ENCODE measurements around the gene WSCD1.

WSCD1 gene

DNA sequence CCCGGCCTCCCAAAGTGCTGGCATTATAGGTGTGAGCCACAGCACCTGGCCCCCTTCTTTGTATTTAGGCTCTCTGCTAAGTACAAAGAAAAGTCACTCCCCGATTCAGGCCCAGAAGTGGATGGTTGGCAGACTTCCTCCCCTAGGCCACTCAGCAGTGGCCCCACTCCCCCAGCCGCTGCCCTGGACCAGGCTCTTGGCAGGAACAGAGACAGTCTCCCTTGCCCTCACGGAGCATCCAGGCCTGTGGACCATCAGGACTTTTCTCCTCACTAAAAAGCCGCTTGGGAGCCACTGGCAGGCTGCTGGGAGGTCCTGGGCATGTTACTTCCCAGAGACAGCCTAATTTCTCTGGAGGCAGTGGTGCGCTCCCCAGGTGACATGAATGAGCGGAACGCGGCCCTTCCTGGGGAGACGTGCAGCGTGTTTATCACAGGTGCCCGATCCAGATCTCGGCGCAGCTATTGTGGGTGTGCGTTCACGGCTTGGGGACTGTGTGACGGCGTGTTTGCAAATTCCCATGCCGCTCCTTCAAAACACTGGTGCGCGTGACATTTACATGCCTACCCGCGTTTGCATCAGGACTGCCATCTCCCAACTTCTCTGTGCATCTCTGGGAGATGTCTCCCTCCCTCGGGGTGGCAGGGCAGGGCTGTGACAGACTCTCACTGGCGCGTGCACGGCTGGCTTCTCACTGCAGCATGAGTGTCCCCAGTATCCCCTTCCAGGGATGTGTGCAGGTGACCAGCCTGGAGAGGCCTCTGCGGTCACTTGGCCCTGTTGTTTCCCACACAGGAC, 16.6 kb downstream of the WSCD1 start:
- DNase-seq (ENCODE audit: low spot score) = no peak

DNA sequence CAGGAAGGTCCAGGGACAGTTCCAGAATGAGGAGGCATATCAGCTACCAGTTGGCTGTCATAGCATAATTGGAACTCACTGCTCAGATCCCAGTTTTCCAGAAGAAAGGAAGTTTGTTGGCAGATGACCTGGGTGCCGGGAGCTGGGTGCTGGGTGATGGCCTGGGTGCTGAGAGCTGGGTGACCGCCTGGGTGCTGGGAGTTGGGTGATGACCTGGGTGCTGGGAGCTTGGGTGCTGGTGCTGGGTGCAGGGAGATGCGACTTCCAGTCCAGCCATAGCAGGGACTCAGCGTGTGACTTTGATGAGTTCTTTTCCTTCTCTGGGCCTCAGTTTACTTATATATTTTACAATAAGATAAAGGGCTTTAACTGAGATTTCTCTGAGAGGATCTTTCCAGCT, 18.0 kb downstream of the WSCD1 start:
- no peak for DNase-seq (ENCODE audit: low spot score)

DNA sequence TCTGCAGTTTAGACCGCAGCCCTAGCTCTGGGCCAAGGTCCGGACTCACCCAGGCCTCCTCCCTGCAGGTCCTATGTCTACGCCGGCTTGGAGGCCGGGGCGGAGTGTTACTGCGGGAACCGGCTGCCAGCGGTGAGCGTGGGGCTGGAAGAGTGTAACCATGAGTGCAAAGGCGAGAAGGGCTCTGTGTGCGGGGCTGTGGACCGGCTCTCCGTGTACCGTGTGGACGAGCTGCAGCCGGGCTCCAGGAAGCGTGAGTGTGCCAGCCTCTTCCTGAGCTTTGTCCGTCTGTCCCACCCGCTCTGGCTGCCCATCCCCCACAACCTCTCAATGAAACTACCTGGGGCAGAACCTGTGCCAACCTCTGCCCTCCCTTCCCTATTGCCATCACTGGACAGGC, 20.1 kb downstream of the WSCD1 start:
- DNase-seq (ENCODE audit: low spot score) = no peak

DNA sequence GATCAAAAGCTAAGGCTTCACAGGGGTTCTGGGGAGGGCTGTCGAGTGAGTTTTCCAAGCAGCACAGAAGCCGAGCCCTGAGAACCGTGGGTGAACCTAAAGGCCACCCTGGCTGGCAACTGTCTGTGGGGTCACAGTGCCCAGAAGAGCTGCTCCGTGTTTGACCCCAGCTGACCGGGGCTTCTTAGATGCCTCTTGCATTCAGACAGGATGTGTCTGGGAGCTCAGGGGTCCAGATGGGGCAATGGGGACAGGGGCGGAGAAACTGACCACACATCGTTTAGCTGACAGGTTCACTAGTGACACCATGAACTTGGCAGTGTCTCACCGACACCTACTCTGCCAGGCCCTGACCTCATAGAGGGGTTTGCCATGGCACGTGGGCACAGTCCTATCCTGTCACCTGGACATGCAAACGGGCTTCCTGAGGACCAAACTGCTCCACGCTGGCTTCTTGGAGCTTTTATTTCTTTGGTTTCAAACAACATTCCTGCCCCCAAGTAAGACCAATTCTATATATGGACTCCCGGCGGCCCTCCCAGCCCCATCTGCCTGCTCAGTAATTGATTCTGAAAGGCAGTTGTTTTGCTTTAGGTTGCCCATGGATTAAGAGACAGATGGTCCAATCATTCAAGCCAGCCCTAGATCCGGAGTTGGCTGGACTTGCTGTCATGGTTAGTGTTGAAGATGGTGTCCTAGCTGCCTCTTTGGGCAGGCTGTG, 22.2 kb downstream of the WSCD1 start:
- DNase-seq (ENCODE audit: low spot score) = no peak

DNA sequence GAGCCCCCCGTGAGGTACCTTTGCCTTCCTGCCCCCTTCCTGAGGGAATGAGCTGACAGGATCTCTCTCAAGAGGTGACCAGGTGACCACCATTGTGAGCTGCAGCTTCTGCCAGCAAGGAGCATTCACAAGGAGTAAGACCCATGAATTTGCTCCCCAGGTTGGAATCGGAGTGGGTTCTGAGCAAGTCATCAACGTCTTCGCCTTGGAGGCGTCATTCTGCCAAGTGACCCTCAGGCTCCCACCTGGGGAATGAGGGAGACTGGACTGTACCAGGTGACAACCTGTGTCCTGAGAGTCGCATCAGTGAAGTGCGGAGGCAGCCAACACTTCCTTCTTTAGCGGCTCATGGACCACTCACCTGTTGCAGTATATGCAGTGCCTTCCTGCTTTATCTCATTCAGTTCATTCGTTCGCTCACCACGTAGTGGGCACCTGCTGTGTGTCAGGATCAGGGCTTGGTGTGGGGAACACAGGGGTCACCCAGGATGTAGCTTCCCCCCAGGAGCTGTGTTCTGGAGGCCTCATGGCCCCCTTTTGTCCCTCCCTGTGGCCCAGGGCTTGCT, 22.8 kb downstream of the WSCD1 start:
- no peak for DNase-seq (ENCODE audit: low spot score)

DNA sequence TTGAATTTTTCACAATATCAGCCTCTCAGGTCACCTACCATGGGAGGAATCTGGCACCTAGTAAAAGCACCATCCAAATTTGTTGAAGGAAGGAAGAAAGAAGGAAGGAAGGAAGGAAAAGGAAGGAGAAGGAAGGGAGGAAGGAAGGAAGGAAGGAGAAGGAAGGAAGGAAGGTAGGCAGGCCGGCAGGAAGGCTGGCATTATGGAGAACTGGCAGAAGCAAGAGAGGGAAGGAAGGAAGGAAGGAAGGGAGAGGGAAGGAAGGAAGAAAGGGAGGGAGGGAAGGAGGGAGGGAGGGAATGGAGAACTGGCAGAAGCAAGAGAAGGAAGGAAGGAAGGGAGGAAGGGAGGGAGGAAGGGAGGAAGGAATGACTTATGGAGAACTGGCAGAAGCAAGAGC, 24.3 kb downstream of the WSCD1 start:
- DNase-seq (ENCODE audit: low spot score) = no peak

DNA sequence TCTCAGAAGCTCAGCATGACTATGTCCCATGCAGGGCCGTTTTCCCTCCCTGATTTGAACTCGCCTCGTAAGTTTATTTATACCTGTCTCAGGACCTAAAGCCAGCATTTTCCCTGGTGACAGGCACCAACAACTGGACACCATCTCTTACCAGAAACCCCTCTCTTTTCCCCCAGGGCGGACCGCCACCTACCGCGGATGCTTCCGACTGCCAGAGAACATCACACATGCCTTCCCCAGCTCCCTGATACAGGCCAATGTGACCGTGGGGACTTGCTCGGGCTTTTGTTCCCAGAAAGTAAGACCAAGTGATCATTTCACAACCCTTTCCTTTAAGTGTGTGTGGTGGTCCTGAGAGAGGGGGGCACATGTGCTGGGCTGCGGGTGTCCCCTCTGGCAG, 24.7 kb downstream of the WSCD1 start:
- no peak for DNase-seq (ENCODE audit: low spot score)

DNA sequence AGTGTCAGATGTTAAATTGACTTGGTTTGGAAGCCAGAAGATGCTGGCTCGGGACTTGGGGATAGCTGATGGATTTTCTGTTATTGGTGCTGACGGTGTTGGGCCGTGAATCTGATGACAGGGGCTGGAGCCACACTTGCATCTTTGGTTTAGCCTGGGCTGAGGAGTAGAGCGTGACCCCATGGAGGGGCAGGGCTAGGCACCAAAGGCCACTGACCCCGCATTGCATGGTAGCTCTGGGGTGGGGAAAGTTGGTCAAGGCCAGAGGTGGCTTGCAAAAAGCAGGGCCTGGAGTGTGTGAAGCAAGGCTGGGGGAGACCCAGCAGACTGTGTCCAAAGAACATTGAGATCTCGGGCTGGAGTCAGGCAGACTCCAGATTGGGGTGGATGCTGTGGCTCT, 25.3 kb downstream of the WSCD1 start:
- no peak for DNase-seq (ENCODE audit: low spot score)

DNA sequence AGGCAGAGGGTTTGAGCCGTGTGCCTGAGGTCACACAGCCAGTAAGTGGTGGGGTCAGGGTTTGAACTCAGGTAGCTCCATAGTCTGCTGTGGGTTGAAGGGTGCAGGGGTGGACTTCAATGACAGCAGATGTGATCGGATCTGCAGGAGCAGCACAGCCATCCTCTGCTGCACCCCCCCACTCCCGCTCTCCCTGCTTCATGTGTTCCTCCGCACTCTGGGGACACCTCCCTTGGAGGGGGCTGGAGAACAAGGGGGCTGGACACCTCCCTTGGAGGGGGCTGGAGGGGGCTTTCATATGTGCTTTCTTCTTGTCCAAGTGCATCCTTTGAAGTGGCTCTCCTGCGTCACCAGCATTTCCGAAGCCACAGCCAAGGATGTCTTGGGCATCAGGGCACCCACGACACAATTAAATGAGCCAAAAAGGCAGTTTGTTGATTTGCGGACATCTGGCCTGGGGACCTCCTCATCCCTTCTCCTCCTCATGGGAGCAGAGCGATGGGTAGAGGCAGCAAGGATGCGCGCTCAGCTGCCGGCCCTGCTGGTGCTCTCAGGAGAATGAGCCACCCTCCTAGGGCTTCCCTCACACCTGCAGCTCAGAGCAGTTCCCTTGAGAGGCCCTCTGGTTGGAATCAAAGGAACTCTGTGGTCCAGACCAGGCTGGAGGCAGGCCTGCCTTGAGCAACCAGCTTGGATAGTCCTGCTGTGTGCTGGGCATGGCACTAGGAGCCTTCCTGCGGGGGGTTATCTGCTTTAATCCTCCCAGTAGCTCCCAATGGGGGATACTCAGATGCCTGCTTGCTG, 26.2 kb downstream of the WSCD1 start:
- DNase-seq (ENCODE audit: low spot score) = no peak

DNA sequence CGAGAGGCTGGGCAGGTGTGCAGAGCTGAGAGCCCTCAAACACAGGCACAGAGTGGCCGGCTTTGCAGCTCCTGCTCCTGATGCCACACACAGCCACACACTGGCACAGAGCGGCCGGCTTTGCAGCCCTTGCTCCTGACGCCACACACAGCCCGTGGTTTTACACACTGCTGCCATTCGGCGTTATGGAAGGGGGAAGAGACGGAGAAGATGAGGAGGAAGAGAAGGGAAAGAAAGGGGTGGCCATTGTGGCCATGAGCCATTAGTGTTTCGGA, 26.8 kb downstream of the WSCD1 start:
- DNase-seq (ENCODE audit: low spot score) = no peak

DNA sequence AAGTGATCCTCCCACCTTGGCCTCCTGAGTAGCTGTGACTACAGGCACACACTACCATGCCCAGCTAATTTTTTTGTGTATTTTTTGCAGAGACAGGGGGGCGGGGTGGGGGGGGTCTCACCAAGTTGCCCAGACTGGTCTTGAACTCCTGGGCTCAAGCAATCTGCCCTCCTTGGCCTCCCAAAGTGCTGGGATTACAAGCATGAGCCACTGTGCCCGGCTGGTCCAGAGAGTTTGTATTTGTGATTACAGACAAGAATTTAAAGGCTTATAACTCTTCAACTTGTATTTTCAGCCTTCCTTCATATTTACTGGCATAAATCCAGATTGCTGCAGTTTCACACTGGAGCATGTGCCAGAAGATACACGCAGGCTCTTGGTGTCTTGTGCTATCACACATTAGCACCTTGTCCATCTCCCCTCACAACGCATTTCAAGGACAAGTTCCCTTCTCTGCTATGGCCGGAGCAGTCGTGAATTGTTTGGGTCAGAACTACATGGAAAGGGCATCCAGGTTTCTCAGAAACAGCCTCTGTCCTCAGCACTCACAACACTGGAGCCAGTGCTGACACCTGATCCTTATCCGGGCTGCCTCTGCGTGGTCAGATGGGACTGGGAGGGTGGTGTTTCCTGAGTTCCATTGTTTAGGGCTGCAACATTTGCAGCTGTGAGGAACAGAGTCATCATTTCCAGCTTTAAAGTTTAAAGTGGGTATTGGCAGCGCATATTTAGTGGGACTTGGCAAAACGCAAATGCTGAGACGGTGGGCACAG, 28.1 kb downstream of the WSCD1 start:
- DNase-seq (ENCODE audit: low spot score) = no peak

DNA sequence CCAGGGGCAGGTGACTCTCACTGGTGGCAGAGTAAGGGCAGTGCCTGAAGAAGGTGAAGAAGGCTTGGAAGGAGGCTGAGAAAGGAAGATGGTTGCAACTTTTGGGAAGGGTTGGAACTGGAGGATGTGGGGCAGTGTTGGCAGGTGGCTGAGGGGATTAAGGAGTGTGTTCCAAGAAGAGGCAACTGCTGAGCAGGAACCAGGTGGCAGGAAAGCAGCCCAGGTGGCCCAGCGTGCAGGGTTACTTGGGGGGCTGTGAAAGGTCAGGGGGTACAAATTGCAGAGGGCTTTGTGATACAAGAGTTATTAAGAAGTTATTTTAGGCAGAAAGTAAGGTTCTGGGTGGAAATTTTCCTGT, 28.6 kb downstream of the WSCD1 start:
- DNase-seq (ENCODE audit: low spot score) = no peak

DNA sequence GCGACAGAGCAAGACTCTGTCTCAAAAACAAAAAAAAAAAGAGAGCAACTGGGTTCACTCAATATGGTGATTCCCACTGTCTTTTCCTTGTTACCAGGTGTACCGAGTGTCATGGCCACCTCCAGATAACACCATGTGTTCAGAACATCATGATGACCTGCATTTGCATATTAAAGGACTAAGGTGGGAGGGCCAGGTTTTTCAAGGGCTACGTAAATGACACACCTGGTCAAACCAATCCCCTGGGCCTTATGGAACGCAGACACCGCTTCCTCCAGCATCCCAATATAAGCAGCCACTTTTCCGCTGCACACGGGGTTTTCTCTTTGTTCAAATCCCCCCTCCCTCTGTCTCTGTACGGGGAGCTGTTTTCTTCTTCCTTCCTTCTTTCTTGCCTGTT, 29.3 kb downstream of the WSCD1 start:
- no peak for DNase-seq (ENCODE audit: low spot score)

DNA sequence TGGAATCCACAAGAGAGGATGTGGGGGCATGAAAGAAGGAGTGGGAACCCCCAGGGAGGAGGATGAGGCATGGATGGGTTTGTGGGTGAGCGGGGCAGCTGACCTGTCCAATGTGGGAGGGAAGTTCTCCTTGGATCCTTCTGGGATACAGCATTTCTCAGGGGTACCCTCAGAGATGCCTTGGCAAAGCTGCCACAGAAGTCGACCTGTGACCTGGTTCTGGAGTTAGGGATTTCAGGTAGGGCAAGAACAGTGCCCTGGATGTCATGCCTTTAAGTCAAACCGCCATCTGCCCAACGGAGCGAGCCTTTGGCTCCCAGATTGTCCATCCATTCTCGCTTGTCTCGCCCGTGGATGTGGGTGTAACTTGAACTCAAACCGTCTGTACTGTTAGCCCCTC, 30.0 kb downstream of the WSCD1 start:
- no peak for DNase-seq (ENCODE audit: low spot score)

DNA sequence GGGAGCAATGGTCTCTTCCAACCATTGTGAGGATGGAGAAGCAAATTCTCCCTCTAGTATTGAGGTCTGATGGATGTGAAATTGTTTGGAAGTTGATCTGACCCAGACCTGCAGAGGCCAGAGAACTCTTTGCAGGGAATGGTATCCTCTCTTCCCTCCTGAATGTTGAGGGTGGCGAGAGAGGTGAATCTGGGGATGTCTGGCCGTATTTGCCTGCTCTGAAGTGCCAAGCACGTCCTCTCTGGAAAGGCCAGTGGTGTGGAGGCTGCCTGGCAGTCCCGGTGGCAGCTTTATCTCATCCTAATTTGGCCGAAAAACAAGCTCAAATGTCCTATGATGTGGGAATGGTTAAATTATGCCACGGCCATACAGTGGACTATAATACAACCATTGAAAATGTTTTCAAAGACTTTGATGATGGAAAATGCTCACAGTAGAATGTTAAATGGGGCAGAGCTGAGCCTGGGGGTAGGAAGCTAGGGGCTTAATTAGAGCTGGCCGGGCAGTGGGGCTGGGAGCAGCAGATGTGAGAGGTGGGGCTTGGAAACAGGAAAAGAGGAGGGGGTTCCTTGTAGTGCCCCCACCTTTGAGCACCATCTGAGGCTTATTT, 30.8 kb downstream of the WSCD1 start:
- DNase-seq (ENCODE audit: low spot score) = no peak

DNA sequence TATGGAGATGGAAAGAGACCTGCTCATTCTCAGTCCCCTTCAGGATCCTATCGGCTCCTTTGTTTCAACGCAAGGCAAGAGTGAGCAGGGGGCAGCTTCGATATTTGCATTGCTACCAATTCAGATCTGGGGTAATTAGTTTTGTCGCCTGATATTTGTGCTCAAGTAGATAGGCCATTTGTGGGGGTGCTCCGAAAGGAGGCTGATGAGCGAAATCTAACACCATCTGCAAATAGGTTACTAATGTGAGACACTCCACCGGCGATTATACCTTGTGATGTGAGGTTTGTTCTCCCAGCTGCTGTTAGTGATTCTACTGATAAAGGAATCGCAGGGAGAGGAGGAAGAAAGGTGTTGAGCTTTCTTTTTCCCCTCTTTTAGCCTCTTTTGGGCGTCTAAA, 31.5 kb downstream of the WSCD1 start:
- DNase-seq (ENCODE audit: low spot score) = no peak

DNA sequence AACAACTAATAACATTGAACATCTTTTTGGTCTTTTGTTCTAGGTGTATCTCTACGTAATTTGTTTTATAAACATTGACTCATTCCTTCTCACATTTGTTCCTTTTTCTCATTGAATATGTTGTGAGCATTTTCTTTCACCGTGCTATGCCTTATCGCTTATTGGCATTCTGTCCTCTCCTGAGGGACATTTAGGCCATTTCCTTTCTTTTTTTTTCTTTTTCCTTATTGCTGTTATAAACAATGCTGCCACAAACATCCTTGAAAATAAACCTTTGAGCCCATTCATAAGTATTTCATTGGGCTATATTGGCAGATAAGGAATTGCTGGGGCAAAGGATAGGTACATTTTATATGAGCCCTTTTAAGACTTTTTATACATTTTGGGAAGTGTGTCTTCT, 32.4 kb downstream of the WSCD1 start:
- DNase-seq (ENCODE audit: low spot score) = no peak

DNA sequence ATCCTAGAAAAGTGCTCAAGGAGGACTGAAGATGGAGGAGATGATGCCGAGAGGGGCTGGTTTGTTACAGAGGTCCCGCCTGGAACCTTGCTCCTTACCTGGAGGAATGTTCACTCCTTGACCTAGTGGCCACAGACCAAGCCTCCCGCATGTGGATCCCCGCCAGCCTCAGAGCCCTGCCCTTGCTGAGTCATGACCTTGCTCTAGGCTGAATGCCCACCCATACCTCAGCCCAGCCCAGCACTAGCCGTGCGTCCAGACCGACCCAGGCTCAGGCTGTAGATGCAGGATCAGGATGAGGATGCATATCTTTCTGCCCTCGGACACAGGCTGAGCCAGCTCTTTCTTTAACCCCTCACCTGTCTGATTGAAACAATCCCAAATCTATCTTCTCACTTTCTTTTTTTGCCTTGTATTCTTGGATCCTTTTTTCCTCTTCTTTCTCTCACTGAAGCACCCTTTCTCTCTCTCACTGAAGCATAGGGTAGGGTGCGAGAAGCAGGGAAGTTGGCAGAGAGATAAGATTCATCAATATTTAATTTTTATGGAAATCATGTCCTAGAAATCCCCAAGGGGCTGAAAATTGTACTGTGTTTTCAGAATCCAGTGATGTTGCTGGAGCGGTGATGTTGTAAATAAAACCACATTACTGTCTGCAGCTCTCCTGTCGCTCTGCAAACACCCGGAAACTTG, 34.9 kb downstream of the WSCD1 start:
- DNase-seq (ENCODE audit: low spot score) = no peak

DNA sequence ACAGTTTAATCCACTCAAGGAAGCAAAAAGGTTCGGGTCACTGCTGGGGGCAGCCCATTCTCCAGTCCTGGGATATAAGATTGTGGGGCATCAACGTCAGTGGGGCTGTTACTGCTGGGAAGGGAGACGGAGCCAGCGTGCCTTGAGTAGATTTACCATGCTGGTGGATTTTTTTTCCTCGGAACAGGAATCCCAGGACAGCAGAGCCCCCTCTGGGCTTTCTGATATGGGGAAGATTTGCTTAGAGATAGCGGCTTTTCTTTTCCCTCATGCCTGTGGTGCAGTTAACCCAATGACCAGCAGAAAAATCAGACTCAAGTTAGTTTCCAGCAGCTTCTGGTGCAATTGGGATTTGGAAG, 35.4 kb downstream of the WSCD1 start:
- DNase-seq (ENCODE audit: low spot score) = no peak

DNA sequence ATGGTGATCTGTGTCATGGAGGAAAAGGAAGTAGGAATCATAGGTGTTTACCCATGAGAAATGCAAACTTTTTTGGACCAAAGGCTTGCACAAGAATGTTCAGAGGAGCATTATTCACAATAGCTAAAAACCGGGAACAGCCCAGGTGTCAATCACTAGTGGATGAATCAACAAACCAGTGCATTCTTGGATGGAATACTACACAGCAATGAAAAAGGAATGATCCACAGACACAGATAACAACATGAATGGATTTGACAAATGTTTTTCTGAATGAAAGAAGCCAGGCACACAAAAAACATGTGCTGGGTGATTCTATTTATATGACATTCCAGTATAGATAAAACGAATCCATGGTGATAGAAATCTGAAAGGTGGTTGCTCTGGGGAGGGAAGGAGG, 36.0 kb downstream of the WSCD1 start:
- DNase-seq (ENCODE audit: low spot score) = no peak

DNA sequence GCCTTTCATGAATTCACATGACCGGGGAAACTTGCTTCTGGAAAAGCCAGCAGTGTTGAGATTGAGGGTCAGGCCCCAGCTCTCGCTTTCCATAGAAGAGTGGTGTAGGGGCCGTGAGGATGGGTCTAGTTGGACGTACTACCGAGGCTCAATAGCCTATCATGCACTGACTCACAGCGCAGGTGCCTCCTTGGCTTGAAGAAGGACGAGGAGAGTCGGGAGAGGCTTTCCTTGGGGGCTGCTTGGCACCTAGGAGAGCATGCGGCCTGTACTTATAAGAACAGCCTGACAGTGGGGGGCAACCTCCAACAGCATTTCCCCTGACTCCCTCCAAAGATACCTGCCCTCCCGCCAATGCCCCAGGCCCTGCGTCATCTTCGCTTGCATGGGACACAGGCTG, 37.6 kb downstream of the WSCD1 start:
- no peak for DNase-seq (ENCODE audit: low spot score)
